Right ventricle myocardium superior (tissue), 1 donor: ENCODE measurements around the gene BCL2L2. TPM values are rescaled to one million over a fixed set of nuclear protein-coding genes. Genes with fewer than 3 reads are reported as not detected.
"Not testable (repeated sequence)": the region's sequence is repeated elsewhere in the genome, so short reads cannot be mapped to it uniquely, and the experiment has no call there.

ENCODE experiments used
- ATAC-seq: fragments of 200-7000 bp; cut with Tn5 transposase; one replicate; pipeline ENCODE4 v1.9.1; 2020; ENCODE audit warnings: mild to moderate bottlenecking; ENCODE audit not compliant: poor library complexity
- DNase-seq: peaks from one replicate; pipeline ENCODE4 v3.0.0-alpha.2; 2020
- intact Hi-C: fragments of 100-400 bp; cut with DNase I; formaldehyde crosslinking; loops from one replicate; pipeline ENCODE4 v1.11.2; 2022
- total RNA-seq: library from RNA; stranded (reverse); fragmentation: NEBNext Ultra II Directional; extraction: Animal tissue kit (Norgen Biotek cat#: 25700); gene quantifications from one replicate; pipeline ENCODE4 v1.2.1, GENCODE V29; 2021
- donor health status: DM: no; HTN: yes; CAD: no; lungs with severe emphysema.

BCL2L2 gene
- total RNA-seq, 1 donor from 2014 or later, result 37.3 TPM

DNA sequence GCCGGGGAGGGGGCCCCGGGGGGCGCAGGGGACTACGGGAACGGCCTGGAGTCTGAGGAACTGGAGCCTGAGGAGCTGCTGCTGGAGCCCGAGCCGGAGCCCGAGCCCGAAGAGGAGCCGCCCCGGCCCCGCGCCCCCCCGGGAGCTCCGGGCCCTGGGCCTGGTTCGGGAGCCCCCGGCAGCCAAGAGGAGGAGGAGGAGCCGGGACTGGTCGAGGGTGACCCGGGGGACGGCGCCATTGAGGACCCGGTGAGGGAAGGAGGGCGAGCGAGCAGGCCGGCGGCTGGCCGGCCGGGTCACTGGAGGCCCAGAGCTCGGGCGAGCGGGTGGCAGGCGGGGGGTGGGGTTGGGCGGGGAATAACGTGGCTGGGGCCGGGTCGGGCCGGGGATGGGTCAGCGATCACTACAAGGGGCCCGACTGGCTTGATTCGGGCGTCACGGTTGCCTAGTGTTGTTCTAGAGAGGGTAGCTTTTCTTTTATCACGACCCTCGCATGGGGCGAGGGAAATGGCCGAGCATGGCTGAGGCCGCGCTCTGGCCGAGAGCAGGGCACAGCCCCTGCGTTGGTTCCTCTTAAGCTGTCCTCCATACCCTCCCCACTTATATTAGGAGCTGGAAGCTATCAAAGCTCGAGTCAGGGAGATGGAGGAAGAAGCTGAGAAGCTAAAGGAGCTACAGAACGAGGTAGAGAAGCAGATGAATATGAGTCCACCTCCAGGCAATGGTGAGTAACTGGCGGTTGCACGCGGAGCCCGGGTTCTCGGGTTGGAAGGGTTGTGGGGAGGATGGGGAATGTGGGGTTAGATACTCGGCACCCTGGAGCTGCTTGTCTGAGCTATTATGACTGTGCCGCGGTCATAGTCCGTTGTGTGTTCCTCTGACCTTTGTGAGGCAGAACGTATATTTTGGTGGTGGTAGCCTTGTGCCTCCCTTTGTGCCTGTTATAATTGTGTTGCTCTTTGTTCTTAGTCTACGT lies 15.2 kb downstream of the BCL2L2 start:
- ATAC-seq (peak; percentile 32), DNase-seq (peak; percentile 62)
- intact Hi-C loops, result loop anchor here (10.0 kb wide), 2 partner anchors 133 to 243 kb away; partner anchors contain the start of gene AP1G2

- ATAC-seq (no peak), DNase-seq (no peak)
- intact Hi-C loops, result loop anchor here (10.0 kb wide), 2 partner anchors 132 to 242 kb away; partner anchors contain the start of gene AP1G2
Measured at GRCh38 chr14:23322568-23323517, 16.2 kb downstream of the BCL2L2 start.

GRCh38 chr14:23323838-23324454 lies 17.3 kb downstream of the BCL2L2 start:
- ATAC-seq (no peak), DNase-seq (no peak)
- intact Hi-C loops, result loop anchor here (10.0 kb wide), 2 partner anchors 131 to 241 kb away; partner anchors contain the start of gene AP1G2

DNA sequence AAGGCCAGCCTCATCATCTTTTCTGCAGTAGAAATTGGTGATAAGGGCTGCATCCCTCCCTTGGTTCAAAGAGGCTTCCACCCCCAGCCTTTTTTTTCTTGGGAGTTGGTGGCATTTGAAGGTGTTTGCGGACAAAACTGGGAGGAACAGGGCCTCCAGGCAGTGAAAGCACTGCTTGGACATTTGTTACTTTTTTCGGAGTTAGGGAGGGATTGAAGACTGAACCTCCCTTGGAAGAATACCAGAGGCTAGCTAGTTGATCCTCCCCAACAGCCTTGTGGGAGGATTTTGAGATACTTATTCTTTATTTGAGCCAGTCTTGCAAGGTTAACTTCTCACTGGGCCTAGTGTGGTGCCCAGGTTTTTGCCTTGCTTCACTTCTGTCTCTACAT lies 17.8 kb downstream of the BCL2L2 start:
- DNase-seq (no peak), ATAC-seq (no peak)
- intact Hi-C loops, result loop anchor here (10.0 kb wide), 2 partner anchors 130 to 240 kb away; partner anchors contain the start of gene AP1G2

DNA sequence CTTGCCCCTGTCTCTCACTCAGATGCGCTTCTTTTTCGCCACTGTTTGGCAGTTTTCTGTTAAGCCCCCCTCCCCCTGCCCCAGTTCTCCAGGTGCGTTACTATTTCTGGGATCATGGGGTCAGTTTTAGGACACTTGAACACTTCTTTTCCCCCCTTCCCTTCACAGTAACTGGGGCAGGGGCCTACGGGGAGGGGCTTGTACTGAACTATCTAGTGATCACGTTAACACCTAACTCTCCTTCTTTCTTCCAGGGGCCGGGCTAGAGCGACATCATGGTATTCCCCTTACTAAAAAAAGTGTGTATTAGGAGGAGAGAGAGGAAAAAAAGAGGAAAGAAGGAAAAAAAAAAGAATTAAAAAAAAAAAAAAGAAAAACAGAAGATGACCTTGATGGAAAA lies 18.4 kb downstream of the BCL2L2 start:
- intact Hi-C loops, result loop anchor here (5.0 to 10.0 kb wide), 3 partner anchors 57 to 240 kb away; partner anchors contain the start of gene AP1G2
- ATAC-seq, result no peak

GRCh38 chr14:23325746-23326145 lies 19.1 kb downstream of the BCL2L2 start:
- not testable (repeated sequence) for ATAC-seq, DNase-seq
- intact Hi-C loops, result loop anchor here (5.0 to 10.0 kb wide), 3 partner anchors 57 to 239 kb away; partner anchors contain the start of gene AP1G2

More for the DNA sequence above, 18.4 kb downstream of the BCL2L2 start:
- DNase-seq, result no peak

DNA sequence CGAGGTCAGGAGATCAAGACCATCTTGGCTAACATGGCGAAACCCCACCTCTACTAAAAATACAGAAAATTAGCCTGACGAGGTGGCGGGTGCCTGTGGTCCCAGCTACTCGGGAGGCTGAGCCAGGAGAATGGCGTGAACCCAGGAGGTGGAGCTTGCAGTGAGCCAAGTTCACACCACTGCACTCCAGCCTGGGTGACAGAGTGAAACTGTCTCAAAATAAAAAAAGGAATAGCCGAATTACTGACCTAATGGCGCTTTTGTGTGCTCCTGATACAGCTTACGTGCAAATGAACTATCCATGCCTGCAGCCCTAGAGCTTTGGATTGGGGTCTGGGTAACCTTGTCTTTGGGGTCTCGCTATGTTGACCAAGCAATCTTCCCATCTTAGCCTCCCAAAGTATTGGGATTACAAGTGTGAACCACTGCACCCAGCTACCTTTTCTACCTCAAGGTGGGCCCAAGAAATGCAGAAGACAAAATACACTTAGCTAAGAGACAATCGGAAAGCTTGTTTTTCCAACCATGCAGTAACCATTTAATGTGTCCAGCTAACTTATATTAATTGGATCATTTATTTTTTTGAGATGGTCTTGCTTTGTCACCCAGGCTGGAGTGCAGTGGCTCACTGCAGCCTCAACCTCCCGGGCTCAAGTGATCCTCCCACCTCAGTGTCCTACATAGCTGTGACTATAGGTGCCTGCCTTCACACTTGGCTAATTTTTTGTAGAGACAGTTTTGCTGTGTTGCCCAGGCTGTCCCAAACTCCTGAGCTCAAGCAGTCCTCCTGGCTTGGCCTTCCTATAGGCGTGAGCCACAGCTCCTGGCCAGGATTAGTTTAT lies 20.1 kb downstream of the BCL2L2 start:
- intact Hi-C loops, result loop anchor here (5.0 to 10.0 kb wide), 3 partner anchors 56 to 238 kb away; partner anchors contain the start of gene AP1G2
- ATAC-seq (no peak), DNase-seq (no peak)

- DNase-seq, result no peak
- intact Hi-C loops, result loop anchor here (5.0 to 10.0 kb wide), 3 partner anchors 54 to 237 kb away; partner anchors contain the start of gene AP1G2
- ATAC-seq, result peak; percentile 84
Measured at GRCh38 chr14:23327947-23328744, 21.5 kb downstream of the BCL2L2 start.

GRCh38 chr14:23335623-23336022 lies 29.0 kb downstream of the BCL2L2 start:
- DNase-seq (no peak), ATAC-seq (no peak)
- intact Hi-C loops, result no loop called here

- ATAC-seq (no peak), DNase-seq (no peak)
- intact Hi-C loops, result no loop called here
Measured at GRCh38 chr14:23339506-23340268, 33.1 kb downstream of the BCL2L2 start.

DNA sequence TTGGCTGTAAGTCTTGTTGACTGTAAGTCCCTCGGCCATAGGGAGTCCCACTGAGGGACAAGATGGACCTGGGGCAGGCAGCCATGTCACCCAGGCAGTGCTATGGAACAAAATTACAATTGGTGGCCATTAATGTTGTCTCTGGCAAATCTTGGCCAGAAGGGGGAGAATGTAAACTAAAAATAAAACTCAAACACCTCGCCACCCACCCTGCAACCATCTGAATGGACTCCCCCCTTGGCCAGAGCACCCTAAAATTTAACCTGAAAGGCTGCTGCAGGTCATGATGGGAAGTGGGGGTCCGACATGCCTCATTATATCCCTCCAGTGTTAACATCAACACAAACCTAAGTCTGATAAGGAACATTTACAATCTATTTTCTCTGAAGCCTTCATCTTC lies 37.8 kb downstream of the BCL2L2 start:
- intact Hi-C loops, result no loop called here
- ATAC-seq, result no peak
- DNase-seq, result no peak

DNA sequence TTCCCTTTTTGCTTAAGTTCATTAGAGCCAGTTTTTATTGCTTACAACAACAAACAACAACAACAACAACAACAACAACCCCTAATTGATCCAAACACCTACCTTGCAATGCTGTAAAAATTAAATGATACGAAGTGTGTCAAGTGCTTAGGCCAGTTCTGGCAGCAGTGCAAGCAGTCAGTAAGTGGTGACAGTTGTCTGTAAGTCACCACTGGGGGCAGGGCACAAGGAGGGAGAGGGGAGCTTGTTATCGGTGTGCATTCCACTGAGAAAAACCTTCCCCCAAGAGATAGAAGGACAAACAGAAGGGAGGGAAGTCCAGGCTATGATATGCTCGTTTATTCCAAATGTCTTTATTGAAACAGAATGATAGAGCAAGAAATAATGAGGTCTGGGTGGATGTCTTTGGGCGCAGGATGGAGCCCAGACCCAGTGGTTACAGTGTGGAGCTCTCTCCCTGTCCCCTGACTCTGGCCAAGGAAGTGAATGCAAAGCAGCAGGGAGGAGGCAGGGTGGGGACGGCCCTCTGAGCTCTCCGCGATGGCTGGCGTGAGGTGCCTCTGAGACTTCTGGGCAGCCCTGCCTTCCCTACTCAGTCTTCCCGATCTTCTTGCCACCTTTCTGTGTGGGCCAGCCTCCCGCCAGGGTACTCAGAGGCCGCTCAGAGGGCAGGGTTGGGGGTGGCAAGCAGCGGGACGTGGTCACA lies 39.5 kb downstream of the BCL2L2 start:
- no peak for DNase-seq
- intact Hi-C loops, result no loop called here
- peak; percentile 74 for ATAC-seq

- DNase-seq (no peak), ATAC-seq (peak; percentile 42)
- intact Hi-C loops, result no loop called here
Measured at GRCh38 chr14:23346693-23347405, 40.2 kb downstream of the BCL2L2 start.

GRCh38 chr14:23347406-23348296 lies 41.0 kb downstream of the BCL2L2 start:
- DNase-seq, result no peak
- ATAC-seq, result no peak
- intact Hi-C loops, result no loop called here
